Sigmoid colon (tissue), 3 donors: ENCODE data around the gene GCC2.

Experiments
- CTCF ChIP-seq, 4 experiments: fragments of 450-650 bp in 3 of 4; fragments of 200-600 bp in 1 of 4; IDR thresholded peaks; one replicate each; pipeline ENCODE4 v1.5.1; 2016 to 2019; ENCODE audit warnings: antibody characterized with exemption in 4 of 4, mild to moderate bottlenecking in 3 of 4, moderate library complexity in 2 of 4
- POLR2A ChIP-seq, 2 donors: fragments of 450-650 bp; IDR thresholded peaks; one replicate each; pipeline ENCODE4 v1.6.1; 2016; ENCODE audit warnings: antibody characterized with exemption in 2 of 2, mild to moderate bottlenecking in 2 of 2, moderate library complexity in 2 of 2

GRCh38 chr2:108548208-108549003 lies 99.4 kb downstream of the GCC2 start:
- TF ChIP-seq POLR2A (IDR thresholded peaks at IDR 0.05) (no peak), CTCF (IDR thresholded peaks at IDR 0.05) (no peak)
